T-helper 2 cell treated with Interferon-gamma antibody and Interleukin-4, amounts not matched to agents 5 μg/mL and 100 μg/mL, for 36 hours (primary cell): ENCODE results near the gene SUGP2.

Experiments
- DNase-seq: peaks from one replicate; pipeline ENCODE4 v3.0.0; 2021; ENCODE audit warnings: low spot score
- H3K27ac Mint-ChIP-seq: one replicate; pipeline ENCODE4 v1.8.0; 2021; ENCODE audit warnings: mild to moderate bottlenecking, mixed read lengths
- H3K27me3 Mint-ChIP-seq: one replicate; pipeline ENCODE4 v1.8.0; 2021; ENCODE audit warnings: low read depth, mixed read lengths
- H3K36me3 Mint-ChIP-seq: one replicate; pipeline ENCODE4 v1.8.0; 2021; ENCODE audit warnings: low read depth, mixed read lengths
- H3K4me1 Mint-ChIP-seq: one replicate; pipeline ENCODE4 v1.8.0; 2021; ENCODE audit warnings: low read depth, mixed read lengths
- H3K4me3 Mint-ChIP-seq: one replicate; pipeline ENCODE4 v1.8.0; 2022; ENCODE audit warnings: mild to moderate bottlenecking, moderate library complexity, mixed read lengths
- H3K9me3 Mint-ChIP-seq: one replicate; pipeline ENCODE4 v1.8.0; 2021; ENCODE audit warnings: mixed read lengths

The SUGP2 gene

GRCh38 chr19:19053508-19054314 is 20.4 kb upstream of the SUGP2 start:
- H3K27ac Mint-ChIP-seq, result no peak overlapping the region
- no peaks in the 10 kb centered on the region for H3K9me3 Mint-ChIP-seq
- no peak overlapping the region for H3K4me3 Mint-ChIP-seq
- peak; percentile 17 for DNase-seq
- H3K27me3 Mint-ChIP-seq, result no peaks in the 10 kb centered on the region
- H3K36me3 Mint-ChIP-seq, result peaks cover 18% of the 10 kb centered on the region
- no peaks in the 10 kb centered on the region for H3K4me1 Mint-ChIP-seq

GRCh38 chr19:19052921-19053320 is 19.6 kb upstream of the SUGP2 start:
- no peak overlapping the region for H3K4me3 Mint-ChIP-seq
- H3K36me3 Mint-ChIP-seq, result peaks cover 18% of the 10 kb centered on the region
- H3K27me3 Mint-ChIP-seq, result no peaks in the 10 kb centered on the region
- no peak overlapping the region for H3K27ac Mint-ChIP-seq
- no peaks in the 10 kb centered on the region for H3K4me1 Mint-ChIP-seq
- no peak for DNase-seq
- H3K9me3 Mint-ChIP-seq, result no peaks in the 10 kb centered on the region

GRCh38 chr19:19051478-19052213 is 18.3 kb upstream of the SUGP2 start:
- Mint-ChIP-seq H3K4me3 (no peak overlapping the region), H3K27me3 (no peaks in the 10 kb centered on the region), H3K36me3 (peaks cover 22% of the 10 kb centered on the region), H3K27ac (no peak overlapping the region), H3K4me1 (no peaks in the 10 kb centered on the region), H3K9me3 (no peaks in the 10 kb centered on the region)
- DNase-seq, result no peak

- H3K4me1 Mint-ChIP-seq, result no peaks in the 10 kb centered on the region
- no peaks in the 10 kb centered on the region for H3K9me3 Mint-ChIP-seq
- DNase-seq, result no peak
- no peak overlapping the region for H3K4me3 Mint-ChIP-seq
- H3K27me3 Mint-ChIP-seq, result no peaks in the 10 kb centered on the region
- no peak overlapping the region for H3K27ac Mint-ChIP-seq
- H3K36me3 Mint-ChIP-seq, result peaks cover 24% of the 10 kb centered on the region
These were observed 17.4 kb upstream of the SUGP2 start for GRCh38 chr19:19050731-19051130.

- Mint-ChIP-seq H3K9me3 (no peaks in the 10 kb centered on the region), H3K27me3 (no peaks in the 10 kb centered on the region), H3K4me3 (no peak overlapping the region), H3K4me1 (no peaks in the 10 kb centered on the region), H3K27ac (no peak overlapping the region), H3K36me3 (peaks cover 23% of the 10 kb centered on the region)
- no peak for DNase-seq
These were observed 16.8 kb upstream of the SUGP2 start for GRCh38 chr19:19050104-19050503.

- H3K27ac Mint-ChIP-seq, result no peak overlapping the region
- H3K36me3 Mint-ChIP-seq, result peaks cover 25% of the 10 kb centered on the region
- no peaks in the 10 kb centered on the region for H3K9me3 Mint-ChIP-seq
- no peak for DNase-seq
- H3K27me3 Mint-ChIP-seq, result no peaks in the 10 kb centered on the region
- no peak overlapping the region for H3K4me3 Mint-ChIP-seq
- H3K4me1 Mint-ChIP-seq, result no peaks in the 10 kb centered on the region
These were observed 16.1 kb upstream of the SUGP2 start for GRCh38 chr19:19049406-19049805.

GRCh38 chr19:19043881-19044280 is 10.6 kb upstream of the SUGP2 start:
- Mint-ChIP-seq H3K27ac (no peak overlapping the region), H3K4me3 (no peak overlapping the region), H3K27me3 (no peaks in the 10 kb centered on the region), H3K4me1 (peaks cover 9% of the 10 kb centered on the region), H3K36me3 (peaks cover 25% of the 10 kb centered on the region), H3K9me3 (no peaks in the 10 kb centered on the region)
- DNase-seq, result no peak

- Mint-ChIP-seq H3K27me3 (no peaks in the 10 kb centered on the region), H3K9me3 (no peaks in the 10 kb centered on the region), H3K27ac (no peak overlapping the region), H3K4me3 (no peak overlapping the region), H3K4me1 (peaks cover 9% of the 10 kb centered on the region), H3K36me3 (peaks cover 25% of the 10 kb centered on the region)
- no peak for DNase-seq
These were observed 10.2 kb upstream of the SUGP2 start for GRCh38 chr19:19043481-19043880.

GRCh38 chr19:19042732-19043280 is 9.5 kb upstream of the SUGP2 start:
- Mint-ChIP-seq H3K27ac (no peak overlapping the region), H3K4me1 (peaks cover 9% of the 10 kb centered on the region), H3K36me3 (peaks cover 25% of the 10 kb centered on the region), H3K9me3 (no peaks in the 10 kb centered on the region), H3K27me3 (no peaks in the 10 kb centered on the region), H3K4me3 (no peak overlapping the region)
- DNase-seq, result no peak

- H3K4me3 Mint-ChIP-seq, result no peak overlapping the region
- no peaks in the 10 kb centered on the region for H3K27me3 Mint-ChIP-seq
- H3K9me3 Mint-ChIP-seq, result no peaks in the 10 kb centered on the region
- peaks cover 27% of the 10 kb centered on the region for H3K36me3 Mint-ChIP-seq
- H3K27ac Mint-ChIP-seq, result no peak overlapping the region
- no peak for DNase-seq
- peaks cover 9% of the 10 kb centered on the region for H3K4me1 Mint-ChIP-seq
These were observed 7.1 kb upstream of the SUGP2 start for GRCh38 chr19:19040417-19040816.

GRCh38 chr19:19039901-19040300 is 6.6 kb upstream of the SUGP2 start:
- Mint-ChIP-seq H3K27me3 (no peaks in the 10 kb centered on the region), H3K4me1 (peaks cover 9% of the 10 kb centered on the region), H3K4me3 (no peak overlapping the region), H3K9me3 (no peaks in the 10 kb centered on the region), H3K27ac (peak overlapping the region; percentile 22), H3K36me3 (peaks cover 23% of the 10 kb centered on the region)
- no peak for DNase-seq

GRCh38 chr19:19034204-19034624 is 897 bp upstream of the SUGP2 start:
- Mint-ChIP-seq H3K27me3 (no peaks in the 10 kb centered on the region), H3K9me3 (no peaks in the 10 kb centered on the region), H3K4me3 (peak overlapping the region; percentile 87), H3K36me3 (peaks cover 36% of the 10 kb centered on the region), H3K27ac (peak overlapping the region; percentile 97), H3K4me1 (peaks cover 22% of the 10 kb centered on the region)
- DNase-seq, result peak; percentile 82

GRCh38 chr19:19033176-19033425 is 216 bp downstream of the SUGP2 start:
- no peak for DNase-seq
- H3K4me1 Mint-ChIP-seq, result peaks cover 22% of the 10 kb centered on the region
- H3K27ac Mint-ChIP-seq, result peak overlapping the region; percentile 96
- no peaks in the 10 kb centered on the region for H3K27me3 Mint-ChIP-seq
- H3K4me3 Mint-ChIP-seq, result peak overlapping the region; percentile 94
- no peaks in the 10 kb centered on the region for H3K9me3 Mint-ChIP-seq
- peaks cover 36% of the 10 kb centered on the region for H3K36me3 Mint-ChIP-seq

- peak overlapping the region; percentile 96 for H3K27ac Mint-ChIP-seq
- peaks cover 22% of the 10 kb centered on the region for H3K4me1 Mint-ChIP-seq
- peak overlapping the region; percentile 94 for H3K4me3 Mint-ChIP-seq
- H3K9me3 Mint-ChIP-seq, result no peaks in the 10 kb centered on the region
- peak; percentile 85 for DNase-seq
- H3K36me3 Mint-ChIP-seq, result peaks cover 38% of the 10 kb centered on the region
- H3K27me3 Mint-ChIP-seq, result no peaks in the 10 kb centered on the region
These were observed 719 bp downstream of the SUGP2 start for GRCh38 chr19:19032420-19033175.
